Epidermal melanocyte (primary cell): ENCODE results near the gene TMPRSS11F.

Experiments used
- DNase-seq: peaks from one replicate; pipeline ENCODE4 v3.0.0; 2011; ENCODE audit warnings: low spot score; ENCODE audit not compliant: insufficient read length

Gene TMPRSS11F

GRCh38 chr4:68077737-68078136, 51.9 kb downstream of the TMPRSS11F start:
- no peak for DNase-seq

GRCh38 chr4:68077301-68077700, 52.4 kb downstream of the TMPRSS11F start:
- DNase-seq: no peak

- DNase-seq: no peak
Observed at GRCh38 chr4:68076194-68076593, 53.5 kb downstream of the TMPRSS11F start.

DNA sequence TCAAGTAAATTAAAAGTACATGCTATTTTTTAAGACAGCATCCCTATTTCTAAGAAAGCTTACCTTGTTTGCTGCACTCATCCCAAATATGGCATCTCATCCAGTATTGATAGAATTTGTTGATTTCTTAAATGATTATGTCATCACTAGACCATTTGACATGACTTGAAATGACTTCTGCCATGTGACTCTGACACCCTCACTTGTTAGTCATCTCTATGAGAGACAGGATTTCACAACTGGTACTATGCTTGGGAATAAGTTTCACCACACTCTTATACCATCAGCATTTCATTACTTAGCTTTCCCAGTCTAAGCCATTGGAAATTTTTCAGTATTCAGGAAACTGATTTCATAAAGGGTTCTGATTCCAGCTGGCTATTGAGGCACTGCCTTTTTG, 55.3 kb downstream of the TMPRSS11F start:
- DNase-seq: no peak

GRCh38 chr4:68070302-68070701, 59.4 kb downstream of the TMPRSS11F start:
- DNase-seq: no peak

GRCh38 chr4:68062501-68062900, 67.2 kb downstream of the TMPRSS11F start:
- peak; percentile 22 for DNase-seq

GRCh38 chr4:68038272-68038671, 91.4 kb downstream of the TMPRSS11F start:
- no peak for DNase-seq

GRCh38 chr4:68021185-68021584, 108.5 kb downstream of the TMPRSS11F start:
- no peak for DNase-seq

DNA sequence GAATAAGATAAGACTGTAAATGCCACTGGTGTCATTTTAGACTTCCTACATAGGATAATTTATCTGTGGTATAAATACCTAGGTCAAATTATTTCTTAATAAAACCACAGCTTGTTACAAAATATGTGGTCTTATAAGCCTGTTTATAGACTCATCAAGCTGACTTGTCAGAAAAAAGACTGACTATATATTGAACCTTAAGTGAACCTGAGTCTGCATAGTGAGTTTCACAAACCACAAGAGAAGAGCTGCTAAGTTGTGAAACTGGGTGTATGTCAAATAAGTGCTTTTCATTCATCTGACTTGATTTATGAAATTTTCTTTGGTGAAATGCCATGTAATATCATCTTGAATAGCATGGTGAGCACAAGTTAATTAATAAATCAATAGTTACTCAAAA, 118.0 kb downstream of the TMPRSS11F start:
- DNase-seq: no peak
